Nephron progenitor cell (in vitro differentiated cells): ENCODE measurements around the gene CPXM2.

Source experiments
- DNase-seq: peaks from one replicate; pipeline ENCODE4 v3.0.0; 2021
- H3K27ac Mint-ChIP-seq: 2 replicates; pipeline ENCODE4 v1.8.0; 2021; ENCODE audit warnings: mild to moderate bottlenecking, moderate library complexity, mixed read lengths
- H3K27me3 Mint-ChIP-seq: 2 replicates; pipeline ENCODE4 v1.8.0; 2021; ENCODE audit warnings: mild to moderate bottlenecking, low read depth, mixed read lengths; ENCODE audit not compliant: poor library complexity
- H3K36me3 Mint-ChIP-seq: 2 replicates; pipeline ENCODE4 v1.8.0; 2021; ENCODE audit warnings: low read depth, mixed read lengths
- H3K4me1 Mint-ChIP-seq: 2 replicates; pipeline ENCODE4 v1.8.0; 2021; ENCODE audit warnings: mixed read lengths
- H3K4me3 Mint-ChIP-seq: 2 replicates; pipeline ENCODE4 v1.8.0; 2021; ENCODE audit warnings: mild to moderate bottlenecking, moderate library complexity, mixed read lengths
- H3K9me3 Mint-ChIP-seq: 2 replicates; pipeline ENCODE4 v1.8.0; 2021; ENCODE audit warnings: mild to moderate bottlenecking, moderate library complexity, mixed read lengths
- TF ChIP-seq, protein P1 (sequence below): fragments of 200-600 bp; sonication (generic); IDR thresholded peaks from 2 replicates; pipeline ENCODE4 v1.5.0; 2021; ENCODE audit warnings: antibody characterized with exemption

The CPXM2 gene

DNA sequence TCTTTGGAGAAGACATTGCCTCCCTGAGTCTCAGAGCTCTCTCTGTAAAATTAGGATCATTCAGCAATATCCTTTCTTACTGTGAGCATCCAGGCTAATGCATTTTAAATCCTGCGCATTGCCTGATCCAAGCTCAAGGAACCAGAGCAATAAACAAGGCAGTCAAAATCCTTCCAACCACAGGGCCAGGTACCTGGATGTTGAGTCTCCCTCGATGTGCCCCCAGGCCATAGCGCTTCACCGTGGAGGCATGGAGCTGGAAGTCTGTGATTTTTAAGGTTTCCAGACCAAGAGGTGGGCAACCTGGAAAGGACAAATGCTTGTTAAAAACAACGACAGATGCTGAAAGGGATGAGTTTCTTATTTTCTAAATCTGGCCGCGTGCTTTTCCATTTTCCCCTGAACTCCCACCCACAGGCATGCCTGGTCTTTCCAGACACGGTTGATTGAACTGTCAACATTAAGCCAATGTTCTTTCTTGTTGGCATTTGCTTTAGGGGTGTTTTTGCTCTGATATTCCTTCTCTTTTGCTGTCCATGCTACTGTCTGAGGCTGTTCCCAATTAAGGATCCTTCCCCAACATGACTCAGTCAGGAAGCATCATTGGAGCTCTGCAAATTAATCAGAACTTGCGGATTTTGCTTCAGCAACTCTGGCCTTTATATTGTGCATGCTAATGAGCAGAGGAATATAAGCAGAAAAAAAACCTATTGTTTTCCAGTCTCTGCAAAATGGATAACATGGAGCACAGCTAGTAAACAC is 29.0 kb downstream of the CPXM2 start:
- H3K36me3 Mint-ChIP-seq: no peaks in the 10 kb centered on the region
- H3K4me1 Mint-ChIP-seq: peaks cover 15% of the 10 kb centered on the region
- no peak overlapping the region for H3K4me3 Mint-ChIP-seq
- no peak overlapping the region for H3K27ac Mint-ChIP-seq
- TF ChIP-seq, protein P1, sequence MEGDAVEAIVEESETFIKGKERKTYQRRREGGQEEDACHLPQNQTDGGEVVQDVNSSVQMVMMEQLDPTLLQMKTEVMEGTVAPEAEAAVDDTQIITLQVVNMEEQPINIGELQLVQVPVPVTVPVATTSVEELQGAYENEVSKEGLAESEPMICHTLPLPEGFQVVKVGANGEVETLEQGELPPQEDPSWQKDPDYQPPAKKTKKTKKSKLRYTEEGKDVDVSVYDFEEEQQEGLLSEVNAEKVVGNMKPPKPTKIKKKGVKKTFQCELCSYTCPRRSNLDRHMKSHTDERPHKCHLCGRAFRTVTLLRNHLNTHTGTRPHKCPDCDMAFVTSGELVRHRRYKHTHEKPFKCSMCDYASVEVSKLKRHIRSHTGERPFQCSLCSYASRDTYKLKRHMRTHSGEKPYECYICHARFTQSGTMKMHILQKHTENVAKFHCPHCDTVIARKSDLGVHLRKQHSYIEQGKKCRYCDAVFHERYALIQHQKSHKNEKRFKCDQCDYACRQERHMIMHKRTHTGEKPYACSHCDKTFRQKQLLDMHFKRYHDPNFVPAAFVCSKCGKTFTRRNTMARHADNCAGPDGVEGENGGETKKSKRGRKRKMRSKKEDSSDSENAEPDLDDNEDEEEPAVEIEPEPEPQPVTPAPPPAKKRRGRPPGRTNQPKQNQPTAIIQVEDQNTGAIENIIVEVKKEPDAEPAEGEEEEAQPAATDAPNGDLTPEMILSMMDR: no peak
- peaks cover 15% of the 10 kb centered on the region for H3K27me3 Mint-ChIP-seq
- no peaks in the 10 kb centered on the region for H3K9me3 Mint-ChIP-seq
- no peak for DNase-seq

DNA sequence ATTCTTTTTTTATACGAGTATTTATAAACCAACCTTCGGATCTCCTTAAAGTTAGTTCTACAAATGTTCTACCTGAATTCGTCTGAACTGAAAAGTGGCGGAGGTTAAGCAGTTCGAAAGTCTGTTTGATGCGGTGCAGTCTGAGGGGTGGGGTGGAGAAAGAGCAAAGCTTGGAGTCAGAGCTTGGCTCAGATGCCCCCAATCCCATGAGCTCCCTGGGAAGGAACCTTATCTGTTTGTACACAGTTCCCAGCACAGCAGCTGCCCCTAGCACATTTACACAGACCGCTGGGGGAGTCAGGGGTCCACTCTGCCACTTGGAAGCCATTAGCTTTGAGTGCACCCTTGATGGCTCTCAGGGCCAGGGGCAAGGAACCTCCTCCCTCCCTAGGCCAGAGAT is 30.8 kb downstream of the CPXM2 start:
- peaks cover 9% of the 10 kb centered on the region for H3K4me1 Mint-ChIP-seq
- H3K27me3 Mint-ChIP-seq: peaks cover 14% of the 10 kb centered on the region
- H3K9me3 Mint-ChIP-seq: no peaks in the 10 kb centered on the region
- no peak overlapping the region for H3K4me3 Mint-ChIP-seq
- TF ChIP-seq, protein P1: no peak
- DNase-seq: no peak
- H3K27ac Mint-ChIP-seq: no peak overlapping the region
- H3K36me3 Mint-ChIP-seq: no peaks in the 10 kb centered on the region

DNA sequence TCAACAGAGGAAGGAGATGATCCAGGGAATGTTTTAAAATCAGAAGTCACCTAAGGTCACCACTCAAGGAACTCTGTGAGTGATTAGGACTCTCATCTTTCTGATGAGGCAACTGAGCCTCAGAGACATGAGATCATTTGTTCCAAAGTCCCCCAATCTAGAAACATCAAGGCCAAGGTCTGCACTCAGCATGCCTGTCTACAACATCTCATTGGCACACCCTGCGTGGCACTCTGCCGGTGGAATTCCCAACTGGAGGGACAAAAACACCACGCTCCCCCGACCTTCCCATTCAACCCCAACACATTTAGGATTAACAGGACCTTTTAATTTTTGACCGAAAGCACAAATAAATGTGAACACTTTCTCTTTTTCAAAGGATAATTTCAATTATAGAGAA is 31.4 kb downstream of the CPXM2 start:
- no peak overlapping the region for H3K4me3 Mint-ChIP-seq
- peaks cover 10% of the 10 kb centered on the region for H3K4me1 Mint-ChIP-seq
- no peak for DNase-seq
- no peaks in the 10 kb centered on the region for H3K36me3 Mint-ChIP-seq
- no peak overlapping the region for H3K27ac Mint-ChIP-seq
- peaks cover 8% of the 10 kb centered on the region for H3K27me3 Mint-ChIP-seq
- no peaks in the 10 kb centered on the region for H3K9me3 Mint-ChIP-seq
- TF ChIP-seq, protein P1: no peak

DNA sequence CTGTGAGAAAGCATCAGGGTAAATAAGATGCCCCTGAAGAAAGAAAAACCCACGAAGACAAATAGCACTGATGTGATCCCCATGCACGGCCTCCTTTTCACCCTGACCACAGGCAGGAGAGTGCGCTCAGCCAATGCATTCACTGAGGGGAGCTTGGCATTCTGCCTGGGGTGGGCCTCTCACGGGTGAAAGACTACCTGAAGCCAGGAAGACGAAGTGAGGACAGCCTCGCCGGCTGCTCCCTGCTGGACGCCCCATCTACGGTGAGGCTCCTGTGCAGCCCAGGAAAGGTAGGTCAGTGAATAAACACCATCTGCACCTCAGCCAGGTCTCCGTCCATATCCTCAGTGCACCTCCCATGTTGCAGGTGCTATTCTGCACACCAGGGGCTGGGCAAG is 32.0 kb downstream of the CPXM2 start:
- no peaks in the 10 kb centered on the region for H3K9me3 Mint-ChIP-seq
- no peaks in the 10 kb centered on the region for H3K36me3 Mint-ChIP-seq
- DNase-seq: no peak
- peaks cover 13% of the 10 kb centered on the region for H3K4me1 Mint-ChIP-seq
- TF ChIP-seq, protein P1: no peak
- no peak overlapping the region for H3K4me3 Mint-ChIP-seq
- H3K27me3 Mint-ChIP-seq: peaks cover 6% of the 10 kb centered on the region
- peak overlapping the region; percentile 79 for H3K27ac Mint-ChIP-seq

DNA sequence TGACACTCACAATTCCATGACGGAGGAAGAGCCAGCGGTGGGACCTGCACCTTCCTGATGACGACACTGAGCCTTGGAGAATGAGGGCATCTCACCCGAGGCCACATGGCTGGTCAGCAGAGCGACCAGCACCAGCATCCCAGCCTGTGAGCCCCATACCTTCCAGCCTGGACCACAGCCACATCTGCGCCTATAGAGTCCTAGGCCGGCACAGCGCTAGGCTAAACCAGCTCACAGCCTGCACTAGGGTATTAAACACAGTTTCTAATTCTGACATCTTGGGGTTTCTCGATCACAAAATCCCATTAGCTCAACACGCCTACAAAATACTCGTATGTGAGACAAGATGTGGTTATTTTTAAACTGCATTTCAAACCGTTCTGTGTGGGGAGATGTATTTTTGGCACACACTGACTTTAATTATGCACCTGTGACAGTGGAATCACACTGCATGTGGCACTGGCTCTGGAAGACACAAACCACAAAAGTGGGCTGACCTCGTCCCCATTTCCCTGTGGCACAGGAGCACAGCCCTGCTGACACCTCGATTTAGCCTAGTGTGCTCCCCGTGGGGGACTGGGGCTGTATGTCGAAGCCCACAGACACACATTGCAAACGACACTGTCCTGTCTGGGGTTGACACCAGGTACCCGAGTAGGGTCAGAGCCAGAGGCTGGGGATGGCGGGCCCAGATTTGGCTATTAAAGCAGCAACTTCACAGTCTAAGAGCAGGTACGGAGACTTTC is 32.5 kb downstream of the CPXM2 start:
- Mint-ChIP-seq H3K4me1 (peaks cover 13% of the 10 kb centered on the region), H3K36me3 (no peaks in the 10 kb centered on the region), H3K9me3 (no peaks in the 10 kb centered on the region), H3K4me3 (no peak overlapping the region), H3K27me3 (peaks cover 6% of the 10 kb centered on the region), H3K27ac (peak overlapping the region; percentile 79)
- no peak for DNase-seq
- TF ChIP-seq, protein P1: no peak
